HG02981 (cell line): Measurements from ENCODE around the gene CCR7.
"Not testable (repeated sequence)": the region's sequence is repeated elsewhere in the genome, so short reads cannot be mapped to it uniquely, and the experiment has no call there.

Experiments used
- ATAC-seq: cut with Tn5 transposase; IDR thresholded peaks from one replicate; pipeline ENCODE4 v1.9.1; 2021; ENCODE audit warnings: mild to moderate bottlenecking, moderate library complexity; ENCODE audit not compliant: unreplicated experiment

The CCR7 gene

DNA sequence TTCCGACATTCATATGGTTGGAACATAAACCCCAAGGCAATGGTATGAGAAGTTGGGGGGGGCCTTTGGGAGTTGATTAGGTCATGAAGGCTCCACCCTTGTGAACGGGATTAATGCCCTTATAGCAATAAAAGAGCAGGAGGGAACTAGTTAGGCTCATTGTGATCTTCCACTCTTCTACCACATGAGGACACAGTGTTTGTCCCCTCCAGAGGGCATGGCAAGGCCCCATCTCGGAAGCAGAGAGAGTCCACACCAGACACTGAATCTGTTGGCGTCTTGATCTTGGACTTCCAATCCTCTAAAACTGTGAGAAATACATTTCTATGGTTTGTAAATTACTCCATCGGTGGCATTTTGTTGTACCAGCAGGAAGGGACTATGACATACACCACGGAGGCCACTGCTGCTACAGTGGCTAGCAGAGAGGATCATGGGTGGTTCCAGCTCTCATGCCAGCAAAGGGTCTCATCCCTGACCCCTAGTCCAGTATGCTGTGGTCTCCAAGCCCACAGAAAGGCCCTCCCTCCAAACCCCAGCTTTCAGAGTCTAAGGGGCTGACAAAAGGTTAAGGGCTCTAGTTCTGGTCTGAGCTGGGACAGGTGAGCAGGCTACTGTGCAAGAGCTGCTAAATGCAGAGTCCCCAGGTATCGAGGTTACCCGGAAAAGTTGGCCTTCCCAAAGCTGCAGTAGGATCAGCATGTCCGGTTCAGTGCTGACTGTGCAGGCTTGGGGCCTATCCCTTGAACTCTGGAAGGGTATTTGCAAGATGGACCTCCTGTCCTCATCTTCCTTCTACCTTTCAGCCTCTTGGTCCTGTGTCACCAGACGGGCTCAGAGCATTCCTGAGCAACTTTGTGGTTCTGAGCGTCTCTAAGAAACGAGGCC is 12.2 kb downstream of the CCR7 start:
- no peak for ATAC-seq

DNA sequence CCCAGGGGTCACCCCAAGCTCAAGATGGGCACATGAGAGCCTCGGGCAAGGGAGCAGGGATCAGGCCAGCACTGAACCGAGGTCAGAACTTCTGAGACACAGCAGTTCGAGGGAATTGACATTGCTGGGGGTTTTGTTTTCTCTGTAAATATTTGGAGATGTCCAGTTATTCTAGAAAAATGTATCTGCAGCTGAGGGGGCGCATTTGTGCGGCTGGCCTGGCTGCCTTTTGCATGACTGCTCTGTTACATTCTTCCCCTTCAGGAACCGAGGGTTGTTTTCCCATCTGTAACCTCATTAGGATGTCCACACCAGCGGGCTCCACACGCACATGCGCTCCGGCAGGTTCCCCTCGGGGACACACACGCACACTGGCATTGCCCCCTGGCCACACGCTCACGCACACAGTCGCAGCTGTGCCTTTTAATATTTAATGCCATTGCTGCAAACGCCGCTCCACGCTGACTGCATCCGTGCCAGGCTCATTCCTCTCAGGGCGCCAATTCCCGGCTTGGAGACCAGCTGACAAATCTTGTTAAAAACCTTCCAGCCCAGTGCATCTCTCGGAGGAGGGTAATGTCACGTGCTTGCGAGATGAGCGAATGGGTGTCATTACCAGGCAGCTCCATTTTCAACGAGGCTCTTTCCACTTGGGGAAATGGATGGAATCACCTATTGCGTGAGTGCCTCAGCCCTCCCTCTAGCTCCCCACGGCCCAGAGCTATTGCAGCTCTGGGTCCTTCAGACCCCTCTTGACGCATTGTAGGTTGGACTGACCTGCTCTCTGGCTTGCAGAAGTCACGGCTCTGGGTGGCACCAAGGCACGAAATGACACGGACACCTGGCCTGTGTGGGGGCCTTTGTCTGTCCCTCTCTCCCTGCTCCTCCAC is 13.1 kb downstream of the CCR7 start:
- no peak for ATAC-seq

DNA sequence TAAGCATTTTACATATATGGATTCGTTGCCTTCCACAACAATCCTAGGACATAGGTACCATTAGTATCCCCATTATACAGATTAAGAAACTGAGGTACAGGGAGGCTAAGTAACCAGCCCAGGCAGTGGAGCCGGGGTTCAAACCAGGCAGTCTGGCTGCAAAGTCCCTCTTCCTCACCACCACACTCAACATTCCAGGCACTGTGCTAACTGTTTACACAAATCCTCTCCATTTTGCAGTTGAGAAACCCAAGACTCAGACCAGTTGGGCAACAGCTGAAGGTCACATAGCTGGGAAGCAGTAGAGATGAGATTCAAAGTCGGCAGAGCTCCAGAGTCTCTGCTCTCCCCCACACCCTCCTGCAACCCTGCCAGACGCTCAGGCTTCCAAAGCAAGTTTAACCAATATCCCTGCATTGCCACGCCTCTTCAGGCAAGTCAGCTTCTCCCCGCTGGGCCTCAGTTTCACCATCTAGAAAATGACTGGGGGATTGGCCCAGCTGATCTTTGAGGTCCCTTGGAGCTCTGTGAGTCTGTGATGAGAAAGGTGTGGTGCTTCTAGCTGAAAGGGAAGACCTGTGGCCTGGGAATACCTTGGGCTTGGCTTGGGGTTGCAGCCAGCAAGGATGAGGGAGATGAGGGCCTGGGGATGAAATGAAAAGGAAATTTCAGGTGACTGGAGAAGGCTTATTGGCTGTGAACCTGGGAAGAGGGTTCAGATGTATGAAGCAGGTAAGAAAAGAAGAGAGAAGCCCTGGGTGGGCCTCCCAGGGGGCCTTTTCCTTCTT is 14.0 kb downstream of the CCR7 start:
- ATAC-seq: no peak

DNA sequence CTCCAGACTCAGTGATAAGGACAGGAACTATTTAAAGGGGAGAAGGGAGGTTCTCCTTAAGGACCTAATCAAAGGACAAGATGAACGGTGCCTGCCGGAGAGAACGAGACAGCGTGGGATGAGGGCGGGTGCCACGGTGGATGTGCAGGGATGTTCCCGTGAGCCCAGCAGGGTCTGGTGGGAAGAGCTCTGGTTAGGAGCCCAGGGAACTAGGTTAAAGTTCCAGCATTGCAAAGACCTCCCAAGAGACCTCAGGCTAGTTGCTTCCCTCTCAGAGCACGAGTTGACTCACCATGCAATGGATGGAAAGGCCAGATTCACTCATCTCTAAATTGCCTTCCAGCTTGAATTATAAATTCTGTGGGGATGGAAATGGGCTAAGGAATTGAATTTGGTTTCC is 14.7 kb downstream of the CCR7 start:
- no peak for ATAC-seq

DNA sequence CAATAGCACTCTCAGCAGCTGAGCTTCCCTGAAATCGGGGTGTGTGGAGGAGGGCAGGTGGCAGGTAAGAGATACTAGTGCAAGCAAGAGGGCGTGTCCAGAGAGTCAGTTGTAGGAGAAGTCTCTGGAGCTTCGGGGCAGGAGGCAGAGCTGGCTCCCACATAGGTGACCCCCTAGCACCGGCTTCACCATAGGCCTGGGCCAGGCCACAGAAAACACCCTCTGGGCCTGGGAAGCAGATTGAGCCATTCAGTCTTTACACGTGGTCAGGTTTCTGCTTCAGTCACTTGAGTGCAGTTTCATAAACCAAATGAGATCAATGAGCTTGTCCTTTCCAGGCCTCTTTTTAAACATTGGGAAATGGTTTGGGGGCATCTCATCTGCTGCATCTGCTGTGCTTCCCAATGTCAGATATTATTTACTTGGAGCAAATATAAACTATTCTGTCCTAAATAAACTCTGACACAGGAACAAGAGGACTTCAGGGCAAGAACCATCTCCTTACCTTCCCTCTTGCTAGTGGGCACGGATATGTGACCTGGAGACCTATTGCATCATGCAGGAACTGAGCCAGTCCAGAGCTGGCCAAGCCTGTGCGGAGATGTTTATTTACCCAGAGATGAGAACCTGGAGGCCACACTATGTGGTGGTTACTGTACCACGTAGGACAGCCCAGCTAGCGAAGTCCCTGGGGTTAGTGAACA is 16.1 kb downstream of the CCR7 start:
- ATAC-seq: no peak

DNA sequence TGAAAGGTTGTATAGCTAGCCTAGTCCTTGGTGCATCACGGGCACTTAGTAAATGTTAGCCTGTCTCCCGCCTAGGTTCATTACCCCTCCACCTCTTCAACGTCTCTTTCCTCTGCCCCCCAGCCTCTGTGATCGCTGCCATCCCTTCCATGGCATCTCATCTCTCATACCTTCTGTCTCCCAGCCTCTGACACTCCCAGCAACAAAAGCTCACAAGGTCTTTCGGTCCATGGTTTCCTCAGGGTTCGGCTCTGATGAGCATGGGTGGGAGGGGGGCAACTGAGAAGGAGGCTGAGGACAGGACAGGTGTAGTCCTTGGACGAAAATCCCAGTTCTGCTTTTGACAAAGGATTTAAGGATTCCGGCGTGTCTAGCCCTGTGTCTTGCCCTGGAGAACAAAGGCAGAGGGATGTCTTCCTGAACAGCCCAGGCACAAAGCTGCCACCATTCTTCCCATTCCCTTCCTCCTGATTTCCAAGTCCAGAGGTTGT is 16.7 kb downstream of the CCR7 start:
- no peak for ATAC-seq

DNA sequence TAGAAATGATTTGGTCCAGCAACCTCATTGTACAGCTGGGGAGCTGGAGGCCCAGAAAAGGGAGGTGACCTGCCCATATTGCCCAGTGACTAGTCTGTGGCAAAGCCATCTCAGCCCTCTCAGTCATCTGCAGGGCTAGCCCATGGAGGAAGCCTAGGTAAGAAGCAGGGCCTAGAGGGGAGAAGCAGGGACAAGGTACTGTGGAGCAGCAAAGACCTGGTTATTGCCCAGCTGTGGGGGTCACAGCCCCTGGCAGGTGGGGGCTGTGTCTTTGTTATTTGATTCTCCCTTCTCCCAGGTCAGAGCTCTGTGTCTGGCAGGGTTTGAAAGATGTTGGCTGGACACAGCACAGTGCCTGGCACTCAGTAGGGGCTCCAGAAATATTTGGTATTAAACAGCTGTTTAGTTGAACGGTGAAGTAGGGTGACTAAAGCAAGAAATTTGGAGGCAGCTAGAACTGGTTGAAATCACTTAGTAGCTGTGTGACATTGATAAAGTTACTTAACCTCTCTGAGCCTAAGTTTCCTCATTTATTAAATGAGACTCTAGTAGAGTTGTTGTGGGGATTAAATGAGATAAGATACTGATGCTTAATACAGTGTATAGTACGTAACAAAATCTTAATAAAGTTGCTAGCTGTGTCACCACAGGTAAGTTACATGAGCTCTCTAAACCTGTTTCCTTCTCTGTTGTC is 17.3 kb downstream of the CCR7 start:
- no peak for ATAC-seq

DNA sequence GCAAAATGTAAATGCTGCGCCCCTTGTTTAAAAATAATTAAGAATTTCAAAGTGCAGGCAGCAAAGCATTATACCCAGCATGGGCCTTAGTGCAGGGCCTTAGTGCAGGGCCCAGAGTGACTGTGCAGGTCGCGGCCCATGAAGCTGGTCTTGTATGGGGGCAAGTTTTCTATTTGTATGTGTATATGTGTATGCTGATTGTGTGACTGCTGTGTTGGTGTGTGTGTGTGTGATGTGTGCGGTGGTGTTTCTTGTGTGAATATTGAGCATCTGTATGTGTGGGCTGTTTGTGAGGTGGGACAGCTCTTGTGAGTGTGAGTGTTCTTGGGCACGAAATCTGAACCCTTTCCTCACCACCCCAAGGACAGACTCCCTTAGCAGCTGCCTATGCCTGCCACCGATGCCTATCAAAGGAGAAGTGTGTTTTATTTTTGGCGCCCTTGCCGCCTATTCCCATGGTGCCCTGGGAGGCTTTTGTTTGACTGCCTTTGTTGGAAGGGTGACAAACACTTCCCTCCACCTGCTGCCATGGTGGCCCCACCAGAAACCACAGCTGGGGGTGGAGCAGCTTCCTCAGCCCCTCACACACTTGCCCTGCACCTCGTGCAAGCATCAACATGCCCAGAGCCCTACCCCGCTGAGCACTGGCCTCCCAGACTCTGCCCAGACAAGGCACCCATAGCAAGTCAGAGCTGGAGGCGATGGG is 18.0 kb downstream of the CCR7 start:
- no peak for ATAC-seq

DNA sequence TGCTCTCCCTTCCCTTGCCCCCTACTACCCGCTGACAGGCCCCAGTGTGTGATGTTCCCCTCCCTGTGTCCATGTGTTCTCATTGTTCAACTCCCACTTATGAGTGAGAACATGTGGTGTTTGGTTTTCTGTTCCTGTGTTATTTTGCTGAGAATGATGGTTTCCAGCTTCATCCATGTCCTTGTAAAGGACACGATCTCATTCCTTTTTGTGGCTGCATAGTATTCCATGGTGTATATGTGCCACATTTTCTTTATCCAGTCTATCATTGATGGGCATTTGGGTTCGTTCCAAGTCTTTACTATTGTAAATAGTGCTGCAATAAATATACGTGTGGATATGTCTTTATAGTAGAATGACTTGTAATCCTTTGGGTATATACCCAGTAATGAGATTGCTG is 18.8 kb downstream of the CCR7 start:
- ATAC-seq: not testable (repeated sequence)

DNA sequence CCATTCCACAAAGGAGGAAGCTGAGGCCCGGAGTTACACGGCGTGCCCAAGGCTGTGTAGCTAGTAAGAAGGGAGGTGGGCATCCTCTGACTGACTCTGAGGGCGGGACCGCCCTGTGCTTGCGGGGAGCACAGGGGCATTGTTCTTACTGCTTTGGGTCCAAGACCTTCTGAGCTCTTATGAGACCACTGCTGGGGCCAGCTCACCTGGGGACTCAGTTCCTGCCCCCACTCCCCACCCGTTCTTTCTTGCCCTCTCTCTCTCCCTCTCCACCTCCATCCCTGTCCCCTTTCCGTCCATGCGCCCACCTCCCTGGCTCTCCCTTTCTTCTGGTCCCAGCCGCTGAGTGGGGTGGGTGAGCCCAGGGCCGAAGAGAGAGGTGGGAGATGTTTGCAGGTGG is 19.6 kb downstream of the CCR7 start:
- no peak for ATAC-seq

DNA sequence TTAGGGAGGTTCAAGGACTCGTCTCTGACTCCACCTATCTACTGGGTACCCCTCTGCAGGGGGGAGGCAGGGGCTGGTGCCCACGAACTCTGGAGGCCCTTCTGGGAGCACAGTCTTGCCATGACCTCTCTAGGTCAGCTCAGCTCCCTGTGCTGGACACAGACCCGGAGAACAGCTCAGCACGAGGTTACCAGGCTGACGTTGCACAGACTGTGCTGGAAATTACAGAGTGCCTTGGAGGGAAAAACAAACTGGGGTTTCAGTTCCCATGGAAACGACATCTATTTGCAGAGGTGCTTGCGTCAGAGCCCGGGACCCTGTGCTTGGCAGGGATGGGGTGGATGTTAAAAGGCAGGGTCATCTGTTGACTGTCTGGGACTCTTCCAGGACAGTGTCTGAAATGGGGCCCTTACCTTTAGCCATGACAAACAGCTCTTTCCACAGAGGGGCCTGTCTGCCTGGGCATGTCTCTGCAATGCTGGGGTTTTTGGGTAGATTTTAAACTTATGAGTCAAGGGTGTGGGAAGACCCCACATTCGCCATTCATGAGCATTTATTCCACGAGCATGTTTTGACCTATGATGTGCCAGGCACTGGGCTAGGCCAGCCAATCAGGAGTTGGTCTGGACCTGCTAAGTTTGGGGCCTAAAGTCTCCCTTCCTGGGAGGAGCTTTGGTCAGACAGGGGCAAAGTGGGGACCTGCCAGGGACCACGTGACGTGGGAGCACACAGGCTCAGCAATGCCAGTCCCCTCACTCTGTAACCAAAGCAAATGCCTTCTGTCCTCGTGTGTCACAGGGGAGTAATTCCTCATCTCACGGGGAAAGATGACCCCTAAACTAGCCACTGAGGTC is 22.5 kb downstream of the CCR7 start:
- peak; percentile 37 for ATAC-seq

DNA sequence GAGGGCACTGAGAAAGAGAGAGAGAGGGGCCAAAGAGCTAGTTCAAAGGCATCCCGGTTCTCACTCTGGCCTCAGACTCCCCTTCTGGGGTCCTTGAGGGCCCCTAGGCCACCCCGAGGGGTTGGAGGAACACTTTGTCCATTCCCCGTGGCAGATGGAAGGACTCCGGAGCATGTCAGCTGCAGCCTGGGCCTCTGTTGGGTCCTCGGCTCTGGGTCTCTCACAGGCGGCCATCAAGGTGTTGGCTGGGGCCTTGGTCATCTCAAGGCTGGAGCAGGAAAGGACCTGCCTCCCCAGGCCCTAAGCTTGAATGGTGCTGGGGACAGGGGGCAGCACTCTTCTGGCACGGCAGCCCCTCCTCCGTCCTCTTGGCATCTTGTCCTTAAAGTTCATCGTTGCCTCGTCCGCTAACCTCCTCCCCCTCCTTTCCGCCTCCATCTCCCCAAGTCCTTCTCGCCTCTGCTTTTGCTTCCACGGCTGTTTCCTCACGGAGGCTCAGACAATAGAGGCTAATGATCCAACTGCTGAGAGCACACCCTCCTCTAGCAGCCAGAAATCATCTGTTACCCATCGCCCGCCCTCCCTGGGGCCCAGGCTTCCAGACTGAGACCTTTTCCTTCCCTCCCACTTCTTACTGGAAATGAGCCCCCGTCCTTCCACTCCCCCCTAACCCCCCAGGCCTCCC is 23.3 kb downstream of the CCR7 start:
- ATAC-seq: no peak

DNA sequence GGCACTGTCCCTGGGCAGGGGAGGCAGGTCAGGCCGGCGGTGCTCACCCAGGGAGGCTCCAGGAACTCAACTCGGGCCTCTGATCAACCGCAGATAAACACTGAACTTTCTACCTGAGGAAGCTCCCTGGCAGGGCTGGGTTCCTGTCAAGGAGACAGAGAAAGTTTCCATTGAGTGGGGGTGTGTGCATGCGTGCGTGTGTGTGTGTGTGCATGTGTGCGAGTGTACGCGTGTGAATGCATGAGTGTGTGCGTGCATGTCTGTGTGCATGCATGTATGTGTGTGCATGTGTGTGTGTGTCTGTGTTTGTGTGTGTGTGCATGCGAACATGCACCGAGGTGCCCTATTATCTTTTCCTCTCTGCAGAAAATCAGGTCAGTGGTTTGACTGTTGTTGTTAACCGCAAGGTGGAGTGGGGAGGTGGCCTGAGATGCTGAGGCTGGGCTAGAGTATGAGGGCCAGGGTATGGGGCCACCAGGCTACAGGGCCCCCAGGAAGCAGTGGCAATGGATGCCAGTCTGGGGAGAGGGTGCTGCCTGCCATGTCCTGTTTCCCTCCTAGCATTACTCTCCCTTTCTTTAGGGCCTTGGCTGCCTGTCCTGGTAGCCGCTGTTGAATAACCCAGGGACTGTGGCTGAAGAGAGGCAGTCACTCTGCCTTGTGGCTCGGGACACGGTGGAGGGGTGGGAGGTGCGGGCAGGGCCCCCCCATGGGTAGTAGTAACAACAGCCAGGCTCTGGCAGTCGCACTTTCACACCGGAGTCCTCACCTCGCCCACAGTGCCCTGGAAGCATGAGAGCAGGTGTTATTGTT is 24.0 kb downstream of the CCR7 start:
- no peak for ATAC-seq

DNA sequence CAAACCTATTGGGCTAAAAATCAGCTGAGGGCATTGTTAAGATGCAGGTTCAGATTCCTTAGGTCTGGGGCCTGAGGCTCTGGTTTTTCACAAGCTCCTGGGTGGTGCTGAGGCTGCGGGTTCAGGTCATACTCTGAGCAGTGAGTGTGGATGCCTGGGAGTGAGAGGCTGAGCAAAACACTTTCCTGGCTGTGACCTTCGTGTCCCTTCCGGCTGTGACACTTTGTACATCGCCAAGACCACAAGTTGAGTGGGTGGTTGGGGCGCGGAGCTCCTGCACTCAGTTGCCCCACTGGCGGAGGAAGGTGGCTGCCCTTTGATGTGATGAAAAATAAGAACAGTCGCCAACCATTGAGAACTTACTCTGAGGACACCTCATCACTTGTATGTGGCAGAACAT is 24.8 kb downstream of the CCR7 start:
- no peak for ATAC-seq

DNA sequence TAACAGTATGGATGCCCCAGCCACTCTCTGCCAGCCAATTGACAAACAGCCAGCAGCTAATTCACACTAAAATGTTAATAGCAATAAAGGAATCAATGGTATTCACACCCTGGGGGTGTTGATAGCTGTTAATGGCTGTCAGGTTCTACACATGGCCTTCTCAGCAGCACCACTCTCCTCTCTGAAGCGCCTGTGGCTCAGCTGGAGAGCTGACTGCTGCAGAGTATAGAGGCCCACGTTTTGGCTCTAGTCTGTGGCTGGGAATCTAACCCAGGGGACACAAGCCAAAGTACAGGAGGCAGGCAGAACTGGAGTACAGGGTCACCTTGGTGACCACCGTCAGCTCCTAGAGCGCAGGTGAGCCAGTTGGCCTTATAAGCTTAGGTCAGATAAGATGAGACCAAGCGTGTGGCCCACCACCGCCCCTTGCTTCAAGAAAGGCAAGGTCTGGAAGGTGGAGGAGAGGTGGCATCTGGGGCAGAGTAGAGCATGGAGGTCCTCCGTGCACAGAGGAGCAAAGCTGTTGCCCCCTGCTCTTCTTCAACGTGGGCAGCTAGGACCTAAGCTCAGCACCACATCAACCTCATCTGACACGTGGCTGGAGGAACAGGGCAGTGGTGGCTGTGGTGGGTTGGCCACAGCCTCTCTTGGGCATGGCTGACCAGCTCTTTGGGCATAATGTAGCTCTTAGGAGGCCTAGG is 25.4 kb downstream of the CCR7 start:
- ATAC-seq: no peak
